Coronary artery (tissue), 2 donors: ENCODE data around the gene TSKU.
"Not testable (repeated sequence)": the region's sequence is repeated elsewhere in the genome, so short reads cannot be mapped to it uniquely, and the experiment has no call there.

Experiments used
- DNase-seq: peaks from one replicate; pipeline ENCODE4 v3.0.0-alpha.2; 2017; ENCODE audit warnings: low spot score
- H3K27ac ChIP-seq, 2 donors: fragments of 200-600 bp; sonication (generic); one replicate each; pipeline ENCODE4 v1.5.1; 2016 to 2019
- H3K4me3 ChIP-seq: fragments of 200-600 bp; sonication (generic); 2 replicates; pipeline ENCODE4 v1.5.1; 2016; ENCODE audit warnings: mild to moderate bottlenecking, moderate library complexity
- CTCF ChIP-seq: fragments of 200-600 bp; sonication (generic); IDR thresholded peaks from one replicate; pipeline ENCODE4 v1.5.1; 2019; ENCODE audit warnings: antibody characterized with exemption

TSKU gene

GRCh38 chr11:76824980-76825725, 42.0 kb downstream of the TSKU start:
- Histone ChIP-seq H3K4me3 (no peak overlapping the region), H3K27ac (peak overlapping the region in 1 of 2 donors; percentile 28)
- no peak for DNase-seq
- no peak for TF ChIP-seq CTCF

DNA sequence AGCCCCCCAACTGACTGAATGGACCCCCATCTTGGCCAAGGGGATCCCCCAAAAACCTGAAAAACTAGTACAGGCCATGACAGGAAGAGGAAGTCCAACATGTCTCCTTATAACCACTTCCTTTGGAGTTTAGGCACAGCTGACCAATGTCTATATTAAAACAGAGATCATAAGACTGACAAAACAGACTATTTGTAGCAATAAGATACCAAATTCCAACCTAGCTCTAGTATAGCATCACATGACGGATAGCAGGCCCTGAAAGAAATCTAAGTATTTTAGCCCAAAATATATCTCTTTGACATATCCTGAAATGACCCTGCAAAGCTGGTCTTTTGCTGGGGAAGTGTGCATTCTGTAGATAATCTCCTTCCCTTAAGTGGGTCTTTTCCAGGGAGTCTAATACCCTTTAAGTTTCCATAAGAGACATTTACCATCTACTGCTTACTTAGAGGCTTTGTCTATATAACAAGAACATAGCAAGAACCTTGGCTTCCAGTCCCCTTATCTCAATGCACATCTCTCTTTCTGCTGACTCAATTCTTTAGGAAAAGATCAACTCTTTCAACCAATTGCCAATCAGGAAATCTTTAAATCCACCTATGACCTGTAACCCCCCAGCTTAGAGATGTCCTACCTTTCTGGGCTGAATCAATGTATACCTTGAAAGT, 42.7 kb downstream of the TSKU start:
- no peak for TF ChIP-seq CTCF
- DNase-seq: no peak
- Histone ChIP-seq H3K4me3 (no peak overlapping the region), H3K27ac (no peak overlapping the region)

GRCh38 chr11:76826508-76826907, 43.4 kb downstream of the TSKU start:
- H3K4me3 ChIP-seq, H3K27ac ChIP-seq, DNase-seq: not testable (repeated sequence)

GRCh38 chr11:76827005-76827404, 43.8 kb downstream of the TSKU start:
- H3K4me3 ChIP-seq, H3K27ac ChIP-seq, DNase-seq: not testable (repeated sequence)

DNA sequence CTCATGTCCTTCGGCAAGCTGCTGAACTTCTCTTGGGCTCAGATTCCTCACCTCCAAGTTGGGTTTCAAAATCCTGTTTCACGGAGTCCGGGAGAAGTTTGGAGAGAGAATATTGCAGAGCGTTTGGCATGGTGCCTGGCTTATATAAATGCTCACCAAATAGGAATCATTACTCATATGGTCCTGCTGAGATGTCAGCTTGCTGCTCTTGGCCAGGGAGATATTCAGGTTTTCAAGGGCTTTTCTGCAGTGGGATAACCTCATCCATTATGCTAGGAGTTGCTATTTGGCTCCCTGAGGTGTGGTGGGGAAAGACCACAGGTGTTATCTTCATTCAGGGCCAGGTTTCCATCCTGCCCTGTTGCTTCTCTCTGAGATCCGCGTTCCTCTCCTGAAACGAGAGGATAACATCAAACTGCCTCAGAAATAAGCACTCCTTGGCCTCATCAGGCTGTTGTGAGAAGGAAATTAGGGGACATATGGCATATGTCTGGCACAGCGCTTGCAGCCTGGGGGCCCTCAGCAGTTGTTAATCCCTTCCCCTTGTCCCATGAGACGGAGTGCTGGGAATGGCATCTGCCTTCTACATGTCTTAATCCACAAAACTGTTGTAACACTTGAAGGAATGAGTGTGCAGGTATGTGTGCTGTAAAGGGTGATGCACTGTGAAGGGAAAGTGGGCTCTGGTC, 47.6 kb downstream of the TSKU start:
- TF ChIP-seq CTCF: no peak
- no peak overlapping the region for H3K4me3 ChIP-seq

GRCh38 chr11:76831686-76832310, 48.6 kb downstream of the TSKU start:
- Histone ChIP-seq H3K27ac (no peak overlapping the region), H3K4me3 (no peak overlapping the region)
- DNase-seq: no peak
- no peak for TF ChIP-seq CTCF

More for the DNA sequence above, 47.6 kb downstream of the TSKU start:
- no peak for DNase-seq
- no peak overlapping the region for H3K27ac ChIP-seq

DNA sequence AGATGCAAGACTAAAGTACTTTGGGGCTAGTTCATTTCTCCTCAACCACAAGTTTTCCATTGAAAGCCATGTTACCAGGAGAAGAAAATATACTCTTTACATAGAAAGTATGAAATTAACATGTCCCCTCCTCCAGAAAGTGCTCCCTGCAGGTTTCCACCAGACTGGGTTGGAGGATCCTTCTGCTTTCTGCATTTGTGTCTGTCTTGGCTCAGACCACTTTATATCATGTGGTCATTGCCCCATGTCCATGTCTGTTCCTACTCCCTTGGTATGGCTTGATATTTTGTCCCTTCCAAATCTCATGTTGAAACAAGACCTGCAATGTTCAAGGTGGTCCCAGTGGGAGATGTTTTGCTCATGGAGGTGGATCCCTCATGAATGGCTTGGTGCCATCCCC, 49.2 kb downstream of the TSKU start:
- no peak for TF ChIP-seq CTCF
- no peak for DNase-seq
- no peak overlapping the region for H3K27ac ChIP-seq
- H3K4me3 ChIP-seq: no peak overlapping the region
